ENCODE results near the gene BAZ2A. TPM values are rescaled to one million over a fixed set of nuclear protein-coding genes. Genes with fewer than 3 reads are reported as not detected.
"Not testable (repeated sequence)": the region's sequence is repeated elsewhere in the genome, so short reads cannot be mapped to it uniquely, and the experiment has no call there.

The BAZ2A gene
- total RNA-seq, 1 donor from 2014 or later, result 116 TPM

- Mint-ChIP-seq H3K36me3 (ENCODE audit: low read depth) (peaks cover 16% of the 10 kb centered on the region), H3K4me1 (no peaks in the 10 kb centered on the region), H3K9me3 (peaks cover 11% of the 10 kb centered on the region), H3K27me3 (ENCODE audit: low read depth) (no peaks in the 10 kb centered on the region), H3K4me3 (no peak overlapping the region), H3K27ac (ENCODE audit: unreplicated experiment) (no peak overlapping the region)
- TF ChIP-seq, protein P1, sequence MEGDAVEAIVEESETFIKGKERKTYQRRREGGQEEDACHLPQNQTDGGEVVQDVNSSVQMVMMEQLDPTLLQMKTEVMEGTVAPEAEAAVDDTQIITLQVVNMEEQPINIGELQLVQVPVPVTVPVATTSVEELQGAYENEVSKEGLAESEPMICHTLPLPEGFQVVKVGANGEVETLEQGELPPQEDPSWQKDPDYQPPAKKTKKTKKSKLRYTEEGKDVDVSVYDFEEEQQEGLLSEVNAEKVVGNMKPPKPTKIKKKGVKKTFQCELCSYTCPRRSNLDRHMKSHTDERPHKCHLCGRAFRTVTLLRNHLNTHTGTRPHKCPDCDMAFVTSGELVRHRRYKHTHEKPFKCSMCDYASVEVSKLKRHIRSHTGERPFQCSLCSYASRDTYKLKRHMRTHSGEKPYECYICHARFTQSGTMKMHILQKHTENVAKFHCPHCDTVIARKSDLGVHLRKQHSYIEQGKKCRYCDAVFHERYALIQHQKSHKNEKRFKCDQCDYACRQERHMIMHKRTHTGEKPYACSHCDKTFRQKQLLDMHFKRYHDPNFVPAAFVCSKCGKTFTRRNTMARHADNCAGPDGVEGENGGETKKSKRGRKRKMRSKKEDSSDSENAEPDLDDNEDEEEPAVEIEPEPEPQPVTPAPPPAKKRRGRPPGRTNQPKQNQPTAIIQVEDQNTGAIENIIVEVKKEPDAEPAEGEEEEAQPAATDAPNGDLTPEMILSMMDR (conservative IDR thresholded peaks at IDR 0.05), result no peak
- DNase-seq (ENCODE audit: low read depth, low spot score), result no peak
These were observed 27.6 kb upstream of the BAZ2A start for GRCh38 chr12:56657416-56658379.

DNA sequence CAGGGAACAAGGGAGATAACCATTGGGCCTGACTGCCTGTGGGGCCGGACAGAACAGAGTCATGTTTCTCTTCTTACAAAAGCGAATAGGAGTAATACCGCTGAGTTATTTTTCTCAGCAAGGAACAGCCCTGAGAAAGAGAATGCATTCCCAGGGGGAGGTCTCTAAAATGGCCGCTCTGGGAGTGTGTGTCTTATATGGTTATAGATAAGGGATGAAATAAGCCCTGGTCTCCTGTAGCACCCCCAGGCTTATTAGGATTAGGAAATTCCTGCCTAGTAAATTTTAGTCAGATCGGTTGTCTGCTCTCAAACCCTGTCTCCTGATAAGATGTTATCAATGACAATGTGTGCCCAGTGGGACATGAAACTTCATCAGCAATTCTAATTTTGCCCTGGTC is 23.7 kb upstream of the BAZ2A start:
- H3K4me1 Mint-ChIP-seq; H3K27me3 Mint-ChIP-seq (ENCODE audit: low read depth); H3K27ac Mint-ChIP-seq (ENCODE audit: unreplicated experiment); H3K4me3 Mint-ChIP-seq; DNase-seq (ENCODE audit: low read depth, low spot score): not testable (repeated sequence)
- Mint-ChIP-seq H3K9me3 (peaks cover 13% of the 10 kb centered on the region), H3K36me3 (ENCODE audit: low read depth) (peaks cover 19% of the 10 kb centered on the region)

DNA sequence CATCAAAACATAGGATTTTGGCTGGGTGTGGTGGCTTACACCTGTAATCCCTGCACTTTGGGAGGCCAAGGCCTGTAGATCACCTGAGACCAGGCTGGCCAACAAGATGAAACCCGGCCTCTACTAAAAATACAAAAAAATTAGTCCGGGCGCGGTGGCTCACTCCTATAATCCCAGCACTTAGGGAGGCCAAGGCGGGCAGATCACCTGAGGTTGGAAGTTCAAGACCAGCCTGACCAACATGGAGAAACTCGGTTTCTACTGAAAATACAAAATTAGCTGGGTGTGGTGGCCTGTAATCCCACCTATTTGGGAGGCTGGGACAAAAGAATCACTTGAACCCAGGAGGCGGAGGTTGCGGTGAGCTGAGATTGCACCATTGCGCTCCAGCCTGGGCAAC is 17.9 kb upstream of the BAZ2A start:
- not testable (repeated sequence) for DNase-seq (ENCODE audit: low read depth, low spot score); H3K9me3 Mint-ChIP-seq; H3K4me3 Mint-ChIP-seq; H3K27ac Mint-ChIP-seq (ENCODE audit: unreplicated experiment); H3K27me3 Mint-ChIP-seq (ENCODE audit: low read depth)
- Mint-ChIP-seq H3K36me3 (ENCODE audit: low read depth) (peaks cover 16% of the 10 kb centered on the region), H3K4me1 (peaks cover 21% of the 10 kb centered on the region)

DNA sequence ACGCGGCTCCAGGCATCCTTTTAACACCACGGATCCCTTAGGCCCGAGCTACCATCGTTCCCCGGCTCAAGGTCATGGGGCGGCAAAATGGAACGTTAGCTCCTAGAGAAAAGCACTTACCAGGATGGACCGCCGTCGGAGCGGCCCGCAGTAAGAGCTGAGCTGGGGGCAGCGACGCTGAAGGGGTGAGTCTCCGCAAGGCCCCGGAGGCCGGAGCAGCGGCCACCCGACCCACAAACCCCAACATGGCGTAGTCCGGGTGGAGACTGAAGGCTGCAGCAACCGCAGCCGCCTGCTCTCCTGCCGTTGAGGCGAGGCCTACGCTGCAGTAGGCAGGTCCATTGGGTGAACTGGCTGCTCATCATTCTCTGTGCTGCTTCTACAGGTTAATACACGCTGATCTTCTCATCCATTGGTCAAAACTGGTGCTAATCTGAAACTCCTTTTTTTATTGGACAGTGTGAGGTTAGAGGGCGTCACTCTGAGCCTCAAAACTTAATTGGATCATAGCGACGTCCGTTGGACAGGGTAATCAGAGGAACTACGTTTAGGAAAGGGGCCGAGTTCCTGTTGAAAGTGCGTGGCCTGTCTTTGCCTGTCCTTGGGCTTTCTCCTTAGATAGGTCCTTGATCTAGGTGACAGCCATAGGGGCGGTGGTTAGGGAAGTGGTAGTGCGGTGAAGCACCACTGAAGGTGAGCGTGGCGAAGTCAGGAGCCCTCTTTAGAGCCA is 15.8 kb upstream of the BAZ2A start, which contains the start of gene ATP5F1B:
Gene ATP5F1B (minus strand): TSS at position 268 of the 730 bp plus-strand sequence. CDS start 21 bp downstream, at position 247.
- peak; percentile 83 for DNase-seq (ENCODE audit: low read depth, low spot score)
- no peaks in the 10 kb centered on the region for H3K27me3 Mint-ChIP-seq (ENCODE audit: low read depth)
- peaks cover 21% of the 10 kb centered on the region for H3K4me1 Mint-ChIP-seq
- peak within 1 kb of the TSS; percentile 80 for H3K4me3 Mint-ChIP-seq
- H3K27ac Mint-ChIP-seq (ENCODE audit: unreplicated experiment), result peak within 1 kb of the TSS; percentile 85
- H3K36me3 Mint-ChIP-seq (ENCODE audit: low read depth), result peaks cover 16% of the 10 kb centered on the region
- TF ChIP-seq, protein P1 (conservative IDR thresholded peaks at IDR 0.05), result no peak
- no peaks in the 10 kb centered on the region for H3K9me3 Mint-ChIP-seq

- DNase-seq (ENCODE audit: low read depth, low spot score), result no peak
- TF ChIP-seq, protein P1 (conservative IDR thresholded peaks at IDR 0.05), result no peak
- no peaks in the 10 kb centered on the region for H3K27me3 Mint-ChIP-seq (ENCODE audit: low read depth)
These were observed 15.1 kb upstream of the BAZ2A start for GRCh38 chr12:56645201-56645716.

GRCh38 chr12:56644654-56645053 is 14.5 kb upstream of the BAZ2A start:
- peaks cover 19% of the 10 kb centered on the region for H3K36me3 Mint-ChIP-seq (ENCODE audit: low read depth)

More at GRCh38 chr12:56645201-56645716, 15.1 kb upstream of the BAZ2A start:
- Mint-ChIP-seq H3K9me3 (no peaks in the 10 kb centered on the region), H3K4me1 (peaks cover 21% of the 10 kb centered on the region), H3K27ac (ENCODE audit: unreplicated experiment) (peak overlapping the region; percentile 83), H3K36me3 (ENCODE audit: low read depth) (peaks cover 16% of the 10 kb centered on the region), H3K4me3 (peak overlapping the region; percentile 80)

More at GRCh38 chr12:56644654-56645053, 14.5 kb upstream of the BAZ2A start:
- TF ChIP-seq, protein P1 (conservative IDR thresholded peaks at IDR 0.05), result no peak
- H3K4me1 Mint-ChIP-seq, result peaks cover 21% of the 10 kb centered on the region
- H3K27ac Mint-ChIP-seq (ENCODE audit: unreplicated experiment), result peak overlapping the region; percentile 40
- no peaks in the 10 kb centered on the region for H3K9me3 Mint-ChIP-seq
- no peak for DNase-seq (ENCODE audit: low read depth, low spot score)
- no peaks in the 10 kb centered on the region for H3K27me3 Mint-ChIP-seq (ENCODE audit: low read depth)
- H3K4me3 Mint-ChIP-seq, result peak overlapping the region; percentile 80

All from neural crest cell (in vitro differentiated cells).